ENCODE measurements around the gene ARHGEF10L.
A peak's percentile ranks its signal among the peaks of the same experiment; 100 is the strongest.

The ARHGEF10L gene

DNA sequence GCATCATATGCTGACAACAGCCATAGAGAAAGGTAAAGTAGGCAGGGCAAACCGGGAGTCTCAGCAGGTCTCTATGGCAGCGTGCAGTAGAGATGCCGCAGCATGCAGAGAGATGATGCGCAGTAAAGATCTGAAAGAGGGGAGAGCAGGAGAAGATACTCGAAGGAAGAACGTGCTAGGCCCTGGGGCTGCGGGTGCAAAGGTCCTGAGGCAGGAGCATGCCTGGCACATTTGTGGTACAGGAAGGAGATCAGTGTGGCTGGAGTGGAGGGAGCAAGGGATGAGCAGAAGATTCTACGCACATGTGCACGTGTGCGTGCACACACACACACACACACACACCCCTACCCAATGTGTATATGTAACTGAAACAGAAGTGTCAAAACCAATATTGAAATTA lies 45.0 kb downstream of the ARHGEF10L start:
- TF ChIP-seq, protein P1, sequence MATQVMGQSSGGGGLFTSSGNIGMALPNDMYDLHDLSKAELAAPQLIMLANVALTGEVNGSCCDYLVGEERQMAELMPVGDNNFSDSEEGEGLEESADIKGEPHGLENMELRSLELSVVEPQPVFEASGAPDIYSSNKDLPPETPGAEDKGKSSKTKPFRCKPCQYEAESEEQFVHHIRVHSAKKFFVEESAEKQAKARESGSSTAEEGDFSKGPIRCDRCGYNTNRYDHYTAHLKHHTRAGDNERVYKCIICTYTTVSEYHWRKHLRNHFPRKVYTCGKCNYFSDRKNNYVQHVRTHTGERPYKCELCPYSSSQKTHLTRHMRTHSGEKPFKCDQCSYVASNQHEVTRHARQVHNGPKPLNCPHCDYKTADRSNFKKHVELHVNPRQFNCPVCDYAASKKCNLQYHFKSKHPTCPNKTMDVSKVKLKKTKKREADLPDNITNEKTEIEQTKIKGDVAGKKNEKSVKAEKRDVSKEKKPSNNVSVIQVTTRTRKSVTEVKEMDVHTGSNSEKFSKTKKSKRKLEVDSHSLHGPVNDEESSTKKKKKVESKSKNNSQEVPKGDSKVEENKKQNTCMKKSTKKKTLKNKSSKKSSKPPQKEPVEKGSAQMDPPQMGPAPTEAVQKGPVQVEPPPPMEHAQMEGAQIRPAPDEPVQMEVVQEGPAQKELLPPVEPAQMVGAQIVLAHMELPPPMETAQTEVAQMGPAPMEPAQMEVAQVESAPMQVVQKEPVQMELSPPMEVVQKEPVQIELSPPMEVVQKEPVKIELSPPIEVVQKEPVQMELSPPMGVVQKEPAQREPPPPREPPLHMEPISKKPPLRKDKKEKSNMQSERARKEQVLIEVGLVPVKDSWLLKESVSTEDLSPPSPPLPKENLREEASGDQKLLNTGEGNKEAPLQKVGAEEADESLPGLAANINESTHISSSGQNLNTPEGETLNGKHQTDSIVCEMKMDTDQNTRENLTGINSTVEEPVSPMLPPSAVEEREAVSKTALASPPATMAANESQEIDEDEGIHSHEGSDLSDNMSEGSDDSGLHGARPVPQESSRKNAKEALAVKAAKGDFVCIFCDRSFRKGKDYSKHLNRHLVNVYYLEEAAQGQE (IDR thresholded peaks at IDR 0.05; ENCODE audit: insufficient replicate concordance, low read depth) = no peak
- TF ChIP-seq GABPA (IDR thresholded peaks at IDR 0.05; ENCODE audit: low read depth) (no peak), SPI1 (IDR thresholded peaks at IDR 0.05; ENCODE audit: borderline replicate concordance, low read depth) (no peak), POLR2AphosphoS5 (IDR thresholded peaks at IDR 0.05; ENCODE audit: low read depth) (no peak)
- TF ChIP-seq, protein P2, sequence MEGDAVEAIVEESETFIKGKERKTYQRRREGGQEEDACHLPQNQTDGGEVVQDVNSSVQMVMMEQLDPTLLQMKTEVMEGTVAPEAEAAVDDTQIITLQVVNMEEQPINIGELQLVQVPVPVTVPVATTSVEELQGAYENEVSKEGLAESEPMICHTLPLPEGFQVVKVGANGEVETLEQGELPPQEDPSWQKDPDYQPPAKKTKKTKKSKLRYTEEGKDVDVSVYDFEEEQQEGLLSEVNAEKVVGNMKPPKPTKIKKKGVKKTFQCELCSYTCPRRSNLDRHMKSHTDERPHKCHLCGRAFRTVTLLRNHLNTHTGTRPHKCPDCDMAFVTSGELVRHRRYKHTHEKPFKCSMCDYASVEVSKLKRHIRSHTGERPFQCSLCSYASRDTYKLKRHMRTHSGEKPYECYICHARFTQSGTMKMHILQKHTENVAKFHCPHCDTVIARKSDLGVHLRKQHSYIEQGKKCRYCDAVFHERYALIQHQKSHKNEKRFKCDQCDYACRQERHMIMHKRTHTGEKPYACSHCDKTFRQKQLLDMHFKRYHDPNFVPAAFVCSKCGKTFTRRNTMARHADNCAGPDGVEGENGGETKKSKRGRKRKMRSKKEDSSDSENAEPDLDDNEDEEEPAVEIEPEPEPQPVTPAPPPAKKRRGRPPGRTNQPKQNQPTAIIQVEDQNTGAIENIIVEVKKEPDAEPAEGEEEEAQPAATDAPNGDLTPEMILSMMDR (IDR thresholded peaks at IDR 0.05; ENCODE audit: insufficient read depth, low read length) = no peak
- Histone ChIP-seq H3K27ac (replicated peaks) (no peak overlapping the region), H3K4me3 (replicated peaks; ENCODE audit: insufficient read depth, low read length) (no peak overlapping the region), H3K27me3 (ENCODE audit: insufficient read depth, poor library complexity, severe bottlenecking) (no peaks in the 10 kb centered on the region)
- DNase-seq (ENCODE audit: low read depth in 1 of 2, low spot score in 1 of 2) = no peak

DNA sequence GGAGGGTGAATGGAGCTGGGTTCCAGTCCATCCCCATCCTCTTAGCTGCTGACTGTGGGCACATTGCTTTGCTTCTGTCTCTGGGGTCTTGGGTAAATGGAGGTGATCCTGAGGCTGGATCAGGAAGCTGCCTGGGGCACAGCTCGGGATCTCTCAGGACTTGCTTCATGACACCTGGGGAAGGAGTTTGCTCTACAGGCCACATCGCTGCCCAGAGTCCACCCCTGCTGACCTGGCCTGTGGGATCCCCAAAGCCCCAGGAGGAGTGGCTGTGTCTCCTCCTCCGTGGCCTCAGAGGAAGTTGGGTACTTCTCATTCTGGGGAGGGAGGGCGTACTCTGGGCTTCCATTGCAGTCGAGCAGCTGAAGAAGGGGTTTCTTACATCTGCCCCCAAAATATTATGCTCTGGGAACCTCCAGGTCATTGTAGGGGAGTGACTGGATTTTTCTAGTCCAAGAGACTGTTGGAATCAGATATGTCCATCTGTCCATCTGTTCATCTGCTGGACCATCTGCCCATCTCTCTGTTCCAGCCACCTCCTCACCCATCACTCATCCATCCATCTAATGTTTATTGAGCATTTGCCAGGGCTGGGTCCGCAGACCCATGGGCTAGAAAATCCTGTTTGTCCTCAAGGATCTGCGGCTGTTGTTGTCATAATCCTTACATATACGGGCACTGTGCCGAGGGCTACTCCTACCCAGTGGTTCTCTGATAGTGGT lies 45.9 kb downstream of the ARHGEF10L start:
- no peaks in the 10 kb centered on the region for H3K27me3 ChIP-seq (ENCODE audit: insufficient read depth, poor library complexity, severe bottlenecking)
- DNase-seq (ENCODE audit: low read depth in 1 of 2, low spot score in 1 of 2) = no peak
- no peak overlapping the region for H3K4me3 ChIP-seq (replicated peaks; ENCODE audit: insufficient read depth, low read length)
- peak overlapping the region; percentile 35; the same call in 1 of the 2 replicates for H3K27ac ChIP-seq (replicated peaks)
- TF ChIP-seq SPI1 (IDR thresholded peaks at IDR 0.05; ENCODE audit: borderline replicate concordance, low read depth) = no peak
- TF ChIP-seq, protein P1 (IDR thresholded peaks at IDR 0.05; ENCODE audit: insufficient replicate concordance, low read depth) = no peak
- no peak for TF ChIP-seq POLR2AphosphoS5 (IDR thresholded peaks at IDR 0.05; ENCODE audit: low read depth)
- TF ChIP-seq, protein P2 (IDR thresholded peaks at IDR 0.05; ENCODE audit: insufficient read depth, low read length) = no peak
- no peak for TF ChIP-seq GABPA (IDR thresholded peaks at IDR 0.05; ENCODE audit: low read depth)

DNA sequence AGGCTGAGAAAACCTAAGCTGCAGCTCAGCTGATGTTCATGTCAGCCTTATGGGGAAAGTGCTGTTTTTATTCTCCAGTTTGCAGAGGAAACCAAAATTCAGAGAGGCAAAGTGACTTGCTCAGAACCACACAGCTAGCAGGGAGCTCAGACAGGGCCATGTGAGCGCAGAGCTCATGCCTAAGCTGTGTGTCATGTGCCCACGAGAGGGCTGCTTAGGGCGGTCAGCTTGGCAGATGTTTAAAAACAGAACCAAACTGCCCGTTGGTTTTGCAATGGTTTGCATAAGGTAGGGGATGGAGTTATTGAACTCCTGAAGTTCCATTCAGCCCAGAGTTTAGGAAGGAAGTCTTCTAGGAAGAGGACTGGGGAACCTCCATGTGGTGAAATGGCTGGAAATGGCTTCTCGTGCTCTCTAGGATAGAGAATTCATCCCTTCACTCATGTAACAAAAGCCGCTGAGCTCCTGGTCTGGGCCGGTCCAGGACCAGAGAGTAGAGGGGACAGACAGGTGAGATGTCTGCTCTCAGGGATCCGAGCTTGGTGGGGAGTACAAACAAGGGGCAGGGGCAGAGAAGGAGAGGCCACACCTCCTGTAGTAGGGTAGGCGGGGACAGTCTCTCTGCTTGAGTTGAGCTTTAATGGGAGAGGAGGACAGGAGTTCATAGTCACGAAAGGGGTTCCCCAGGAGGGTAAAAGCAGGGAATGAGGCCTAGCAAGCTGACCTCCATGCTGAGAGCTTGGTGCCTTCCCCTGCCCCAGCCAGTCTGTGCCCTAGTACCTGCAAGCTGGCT lies 46.9 kb downstream of the ARHGEF10L start:
- TF ChIP-seq, protein P2 (IDR thresholded peaks at IDR 0.05; ENCODE audit: insufficient read depth, low read length) = no peak
- TF ChIP-seq POLR2AphosphoS5 (IDR thresholded peaks at IDR 0.05; ENCODE audit: low read depth) = 0 out of 2 replicates have a peak, but pooled peaks have one; percentile 19
- DNase-seq (ENCODE audit: low read depth in 1 of 2, low spot score in 1 of 2) = peak; percentile 58 to 66
- Histone ChIP-seq H3K27me3 (ENCODE audit: insufficient read depth, poor library complexity, severe bottlenecking) (no peaks in the 10 kb centered on the region), H3K4me3 (replicated peaks; ENCODE audit: insufficient read depth, low read length) (no peak overlapping the region), H3K27ac (replicated peaks) (peak overlapping the region; percentile 43)
